Measurements from ENCODE around the gene DDX51. TPM values are rescaled to one million over a fixed set of nuclear protein-coding genes. Genes with fewer than 3 reads are reported as not detected.

DDX51 gene
- total and polyA plus RNA-seq, 4 donors = 2.5 to 7.5 (median 5.5) TPM

- Histone ChIP-seq H3K27me3 (ENCODE audit: control insufficient read depth in 4 of 4, insufficient read depth in 4 of 4, low read length in 3 of 4) (peaks cover 0 to 5% (median 0%) of the 10 kb centered on the region in 4 donors), H3K4me3 (ENCODE audit: low read depth in 1 of 3, low read length in 3 of 3) (no peak overlapping the region), H3K9me3 (ENCODE audit: control insufficient read depth in 4 of 4, low read length in 3 of 4) (peaks cover 0 to 3% (median 1%) of the 10 kb centered on the region in 4 donors), H3K27ac (ENCODE audit: low read depth in 1 of 2, low read length in 2 of 2) (no peak overlapping the region), H3K36me3 (ENCODE audit: control insufficient read depth in 4 of 4, insufficient read depth in 3 of 4, low read depth in 1 of 4, low read length in 3 of 4) (no peaks in the 10 kb centered on the region), H3K9ac (ENCODE audit: low read depth in 1 of 2, low read length in 2 of 2) (no peak overlapping the region), H3K4me1 (ENCODE audit: control insufficient read depth in 4 of 4, insufficient read depth in 4 of 4, low read length in 3 of 4) (no peaks in the 10 kb centered on the region)
- WGBS = 93% methylated on average over 21 of the region's 21 CpGs
- TF ChIP-seq CTCF (IDR thresholded peaks at IDR 0.05; ENCODE audit: low read depth, low read length, missing input control) (no peak), ZBTB33 (IDR thresholded peaks at IDR 0.05) (no peak), MAX (IDR thresholded peaks at IDR 0.05) (no peak), NR2F2 (IDR thresholded peaks at IDR 0.05) (no peak), JUND (IDR thresholded peaks at IDR 0.05) (no peak)
- no peak for DNase-seq (ENCODE audit: low spot score)
Measured at GRCh38 chr12:132182206-132182710, 38.1 kb upstream of the DDX51 start.

- H3K27ac ChIP-seq (ENCODE audit: low read depth in 1 of 2, low read length in 2 of 2) = no peak overlapping the region
- no peak overlapping the region for H3K9ac ChIP-seq (ENCODE audit: low read depth in 1 of 2, low read length in 2 of 2)
- no peaks in the 10 kb centered on the region for H3K4me1 ChIP-seq (ENCODE audit: control insufficient read depth in 4 of 4, insufficient read depth in 4 of 4, low read length in 3 of 4)
- H3K27me3 ChIP-seq (ENCODE audit: control insufficient read depth in 4 of 4, insufficient read depth in 4 of 4, low read length in 3 of 4) = peaks cover 0 to 5% (median 0%) of the 10 kb centered on the region in 4 donors
- peaks cover 0 to 3% (median 1%) of the 10 kb centered on the region in 4 donors for H3K9me3 ChIP-seq (ENCODE audit: control insufficient read depth in 4 of 4, low read length in 3 of 4)
- H3K36me3 ChIP-seq (ENCODE audit: control insufficient read depth in 4 of 4, insufficient read depth in 3 of 4, low read depth in 1 of 4, low read length in 3 of 4) = no peaks in the 10 kb centered on the region
- H3K4me3 ChIP-seq (ENCODE audit: low read depth in 1 of 3, low read length in 3 of 3) = no peak overlapping the region
- TF ChIP-seq NR2F2 (IDR thresholded peaks at IDR 0.05) = no peak
- TF ChIP-seq CTCF (IDR thresholded peaks at IDR 0.05; ENCODE audit: low read depth, low read length, missing input control) = no peak
- TF ChIP-seq HNF4A (conservative IDR thresholded peaks at IDR 0.05) = no peak
- no peak for TF ChIP-seq ZBTB33 (IDR thresholded peaks at IDR 0.05)
- TF ChIP-seq RXRA (IDR thresholded peaks at IDR 0.05) = no peak
- TF ChIP-seq TAF1 (conservative IDR thresholded peaks at IDR 0.05) = no peak
- WGBS = 91% methylated on average over 33 of the region's 33 CpGs
- no peak for DNase-seq (ENCODE audit: low spot score)
Measured at GRCh38 chr12:132181570-132182200, 37.6 kb upstream of the DDX51 start.

All from liver (tissue), 9 donors.